ENCODE results near the gene OSBPL2. TPM values are rescaled to one million over a fixed set of nuclear protein-coding genes. Genes with fewer than 3 reads are reported as not detected.
A peak's percentile ranks its signal among the peaks of the same experiment; 100 is the strongest.

The OSBPL2 gene
- total and polyA plus RNA-seq, 11 donors, result 20.0 to 57.9 (median 38.3) TPM

DNA sequence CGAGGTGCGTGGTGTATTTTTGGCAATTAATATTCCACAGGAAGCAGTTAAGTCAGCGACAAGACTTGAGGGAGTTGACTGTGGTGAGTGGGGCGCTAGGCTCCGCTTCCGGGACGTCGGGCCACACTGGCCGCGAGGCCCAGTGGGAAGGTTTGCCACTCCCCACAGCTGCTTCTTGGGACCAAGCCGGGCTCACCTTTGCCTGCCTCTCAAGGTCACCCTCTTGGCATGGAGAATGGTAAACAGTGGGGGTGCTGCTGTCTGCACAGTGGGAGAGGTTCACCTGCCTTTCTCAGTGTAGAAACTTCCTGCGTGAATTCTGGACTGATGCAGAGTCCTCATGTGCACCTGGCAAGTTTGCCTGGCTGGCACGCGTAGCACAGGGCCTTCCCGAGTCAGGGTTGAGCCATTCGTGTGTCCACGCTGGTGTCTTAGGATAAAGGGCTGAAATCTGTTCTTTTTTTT, 6.4 kb downstream of the OSBPL2 start:
- intact Hi-C loops (cut with DNase I), result loop anchor here in 1 of 10 donors (5.0 kb wide), 2 partner anchors 38 to 138 kb away; no protein-coding TSS in a partner anchor
- ATAC-seq, result peak in 3 of 4 donors; percentile 21 to 63 (median 23)
- H3K4me3 ChIP-seq, result no peak overlapping the region
- H3K9me3 ChIP-seq, result no peaks in the 10 kb centered on the region
- TF ChIP-seq CTCF (IDR thresholded peaks at IDR 0.05), result no peak
- TF ChIP-seq POLR2A (IDR thresholded peaks at IDR 0.05), result no peak
- H3K27me3 ChIP-seq, result no peaks in the 10 kb centered on the region
- peaks cover 0 to 13% (median 0%) of the 10 kb centered on the region in 9 donors for H3K36me3 ChIP-seq
- peak overlapping the region in 10 of 12 donors; percentile 16 to 92 (median 63) for H3K27ac ChIP-seq
- H3K4me1 ChIP-seq, result peaks cover 4 to 97% (median 65%) of the 10 kb centered on the region in 12 donors
- peak in 1 of 5 donors; percentile 40 for DNase-seq
- 31 to 50% (median 35%) methylated on average over 15 to 17 of the region's 17 CpGs for WGBS, 4 donors

DNA sequence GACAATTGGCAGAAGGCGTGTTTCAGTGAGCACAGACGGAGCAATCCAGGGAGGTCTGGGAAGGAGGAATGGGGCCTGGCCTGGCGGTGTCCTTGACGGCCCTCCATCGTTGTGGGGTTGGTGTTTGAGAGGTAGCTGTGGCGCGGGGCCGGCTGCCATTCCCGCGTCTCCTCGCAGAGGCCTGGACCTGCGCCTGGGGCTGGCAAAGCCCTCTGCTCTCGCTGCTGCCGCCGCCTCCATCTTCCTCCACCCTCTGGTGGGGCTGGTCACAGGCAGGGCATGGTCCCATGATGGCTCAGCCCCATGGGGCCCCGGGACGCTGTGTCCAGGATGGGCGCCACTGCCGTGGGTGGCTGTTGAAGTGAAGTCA, 7.6 kb downstream of the OSBPL2 start:
- 85 to 89% (median 88%) methylated on average over 11 to 19 of the region's 19 CpGs for WGBS, 4 donors
- Histone ChIP-seq H3K4me1 (peaks cover 0 to 89% (median 59%) of the 10 kb centered on the region in 12 donors), H3K27me3 (no peaks in the 10 kb centered on the region), H3K27ac (peak overlapping the region in 5 of 12 donors; percentile 67 to 86 (median 72)), H3K36me3 (peaks cover 0 to 13% (median 0%) of the 10 kb centered on the region in 9 donors), H3K9me3 (no peaks in the 10 kb centered on the region), H3K4me3 (no peak overlapping the region)
- TF ChIP-seq POLR2A (IDR thresholded peaks at IDR 0.05) (no peak), CTCF (IDR thresholded peaks at IDR 0.05) (no peak)
- ATAC-seq (no peak), DNase-seq (peak in 1 of 5 donors; percentile 54)
- intact Hi-C loops (cut with DNase I), result loop anchor here in 2 of 10 donors (2.0 to 5.0 kb wide), 2 partner anchors 36 to 37 kb away; no protein-coding TSS in a partner anchor

GRCh38 chr20:62246431-62246830, 8.1 kb downstream of the OSBPL2 start:
- H3K27me3 ChIP-seq, result no peaks in the 10 kb centered on the region
- no peak for TF ChIP-seq POLR2A (IDR thresholded peaks at IDR 0.05)
- TF ChIP-seq CTCF (IDR thresholded peaks at IDR 0.05), result no peak
- no peak overlapping the region for H3K4me3 ChIP-seq
- WGBS, 4 donors, result 63 to 77% (median 75%) methylated on average over 7 to 8 of the region's 8 CpGs
- peaks cover 0 to 84% (median 56%) of the 10 kb centered on the region in 12 donors for H3K4me1 ChIP-seq
- peaks cover 0 to 10% (median 0%) of the 10 kb centered on the region in 9 donors for H3K36me3 ChIP-seq
- H3K9me3 ChIP-seq, result no peaks in the 10 kb centered on the region
- ATAC-seq (no peak), DNase-seq (peak in 1 of 5 donors; percentile 54)
- H3K27ac ChIP-seq, result peak overlapping the region in 11 of 12 donors; percentile 24 to 86 (median 62)
- intact Hi-C loops (cut with DNase I), result loop anchor here in 2 of 10 donors (2.0 to 5.0 kb wide), 2 partner anchors 36 kb away; no protein-coding TSS in a partner anchor

DNA sequence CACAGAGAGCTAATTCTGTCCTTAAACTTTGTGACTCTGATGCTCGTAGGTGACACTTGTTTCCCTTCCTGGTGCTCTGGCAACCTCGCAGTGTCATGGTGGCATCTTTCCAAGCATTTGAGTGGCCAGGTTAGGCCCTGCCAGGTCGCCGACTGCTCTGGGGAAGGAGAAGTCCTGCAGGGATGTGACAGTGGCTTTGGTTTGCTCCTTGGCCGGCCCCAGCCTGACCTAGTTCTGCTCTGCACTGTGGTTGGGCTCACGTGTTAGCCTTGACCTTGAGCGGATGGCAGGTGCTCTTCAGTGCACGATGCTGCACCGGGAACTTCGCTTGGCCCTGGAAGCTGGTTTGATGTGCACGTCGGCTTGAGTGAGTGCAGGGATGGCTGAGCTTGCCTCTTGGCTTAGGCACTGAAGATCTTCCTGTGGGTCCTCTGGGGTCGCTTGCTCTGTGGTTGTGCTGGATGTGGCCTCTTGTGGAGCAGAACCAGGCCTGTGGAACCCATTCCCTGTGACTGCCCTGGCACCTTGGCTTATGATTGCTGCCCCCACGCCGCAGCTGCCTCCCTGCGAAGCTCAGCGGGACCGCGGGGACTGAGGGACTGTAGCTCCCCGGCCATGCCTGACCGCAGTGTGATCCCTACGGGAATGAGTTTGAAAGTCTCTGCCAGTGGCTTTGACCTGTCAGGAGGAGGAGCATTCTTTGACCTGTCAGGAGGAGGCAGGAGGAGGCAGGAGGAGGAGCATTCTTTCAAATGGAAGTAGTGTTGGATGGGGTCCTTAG, 8.7 kb downstream of the OSBPL2 start:
- Histone ChIP-seq H3K36me3 (peaks cover 0 to 8% (median 0%) of the 10 kb centered on the region in 9 donors), H3K27ac (peak overlapping the region in 11 of 12 donors; percentile 24 to 86 (median 62)), H3K27me3 (no peaks in the 10 kb centered on the region), H3K4me3 (no peak overlapping the region), H3K4me1 (peaks cover 0 to 81% (median 52%) of the 10 kb centered on the region in 12 donors), H3K9me3 (no peaks in the 10 kb centered on the region)
- no peak for TF ChIP-seq CTCF (IDR thresholded peaks at IDR 0.05)
- TF ChIP-seq POLR2A (IDR thresholded peaks at IDR 0.05), result no peak
- ATAC-seq (peak; percentile 75 to 88 (median 84)), DNase-seq (peak in 4 of 5 donors; percentile 61 to 85 (median 74))
- WGBS, 4 donors, result 37 to 54% (median 49%) methylated on average over 22 of the region's 22 CpGs
- intact Hi-C loops (cut with DNase I), result loop anchor here in 2 of 10 donors (2.0 to 5.0 kb wide), 2 partner anchors 35 to 36 kb away; no protein-coding TSS in a partner anchor
